T-helper 1 cell treated with Interleukin-12 subunit alpha and Interleukin-12 subunit beta and Interleukin-4 antibody, amounts not matched to agents 30 μg/mL and 1 μg/mL, for 36 hours (primary cell): Measurements from ENCODE around the gene WDR7.

Source experiments
- H3K27ac Mint-ChIP-seq: one replicate; pipeline ENCODE4 v1.8.0; 2021; ENCODE audit warnings: mild to moderate bottlenecking, mixed read lengths
- H3K27me3 Mint-ChIP-seq: one replicate; pipeline ENCODE4 v1.8.0; 2021; ENCODE audit warnings: low read depth, mixed read lengths
- H3K36me3 Mint-ChIP-seq: one replicate; pipeline ENCODE4 v1.8.0; 2021; ENCODE audit warnings: low read depth, mixed read lengths
- H3K4me1 Mint-ChIP-seq: one replicate; pipeline ENCODE4 v1.8.0; 2021; ENCODE audit warnings: low read depth, mixed read lengths
- H3K4me3 Mint-ChIP-seq: one replicate; pipeline ENCODE4 v1.8.0; 2021; ENCODE audit warnings: mild to moderate bottlenecking, moderate library complexity, mixed read lengths
- H3K9me3 Mint-ChIP-seq: one replicate; pipeline ENCODE4 v1.8.0; 2021; ENCODE audit warnings: mixed read lengths

Gene WDR7

DNA sequence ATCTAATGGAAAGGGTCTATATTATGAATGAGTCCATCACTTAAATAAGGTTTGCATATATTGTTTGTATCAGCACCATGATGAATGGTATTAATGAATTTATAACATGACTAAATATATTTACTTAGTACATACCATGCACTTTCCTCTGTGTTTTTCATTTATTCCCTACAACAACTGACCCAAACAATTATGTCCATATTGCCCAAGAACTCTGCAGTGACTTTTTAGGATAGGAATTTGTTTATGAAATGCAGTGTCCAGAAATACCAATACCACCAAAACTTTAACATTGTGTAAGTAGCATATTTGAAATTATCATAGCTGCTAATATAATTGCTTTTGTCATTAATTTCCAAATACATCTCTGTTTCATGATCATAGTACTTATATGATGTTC, 119.7 kb downstream of the WDR7 start:
- no peaks in the 10 kb centered on the region for H3K4me1 Mint-ChIP-seq
- H3K27ac Mint-ChIP-seq = no peak overlapping the region
- H3K4me3 Mint-ChIP-seq = no peak overlapping the region
- no peaks in the 10 kb centered on the region for H3K9me3 Mint-ChIP-seq
- no peaks in the 10 kb centered on the region for H3K27me3 Mint-ChIP-seq
- H3K36me3 Mint-ChIP-seq = peaks cover 4% of the 10 kb centered on the region

DNA sequence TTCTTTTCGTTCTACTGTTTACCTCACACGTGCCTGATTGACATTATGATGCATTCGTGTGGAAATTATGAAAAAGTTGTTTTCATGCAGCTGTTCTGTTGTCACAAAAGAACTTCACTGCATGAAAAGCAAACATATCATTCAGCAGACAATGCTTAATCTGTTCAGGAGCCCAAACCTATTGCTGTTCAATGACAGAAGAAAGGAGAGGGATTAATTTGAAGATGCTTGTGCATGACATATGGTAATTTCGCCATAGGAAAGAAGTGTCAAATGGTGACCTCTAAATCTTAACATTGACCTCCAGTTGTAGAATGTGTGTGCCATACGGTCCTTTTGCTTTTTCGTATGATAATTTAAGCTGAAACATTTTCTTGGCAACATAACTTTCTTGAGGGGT, 124.5 kb downstream of the WDR7 start:
- H3K4me1 Mint-ChIP-seq = no peaks in the 10 kb centered on the region
- no peaks in the 10 kb centered on the region for H3K27me3 Mint-ChIP-seq
- no peak overlapping the region for H3K4me3 Mint-ChIP-seq
- H3K9me3 Mint-ChIP-seq = no peaks in the 10 kb centered on the region
- H3K36me3 Mint-ChIP-seq = peaks cover 4% of the 10 kb centered on the region
- no peak overlapping the region for H3K27ac Mint-ChIP-seq

DNA sequence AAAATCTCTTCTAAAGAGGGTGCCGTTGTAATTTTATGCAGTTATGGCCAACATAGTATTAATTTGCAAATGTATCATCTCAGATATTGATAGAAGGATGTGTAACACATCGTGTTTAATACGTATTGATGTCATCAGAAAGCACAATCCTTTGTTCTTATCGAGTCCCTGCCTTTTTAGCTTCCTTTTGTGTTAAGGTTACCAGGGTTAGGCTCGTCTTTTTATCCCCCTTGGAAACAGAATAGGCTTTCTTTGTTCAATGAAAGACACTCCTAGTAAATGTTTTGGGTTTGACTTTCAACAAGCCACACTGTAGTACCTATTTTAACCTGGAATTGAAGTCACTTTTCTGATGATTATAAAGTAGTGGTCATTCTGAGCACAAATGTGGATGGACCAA, 136.2 kb downstream of the WDR7 start:
- Mint-ChIP-seq H3K4me1 (no peaks in the 10 kb centered on the region), H3K4me3 (no peak overlapping the region), H3K27ac (no peak overlapping the region), H3K9me3 (no peaks in the 10 kb centered on the region), H3K36me3 (no peaks in the 10 kb centered on the region), H3K27me3 (no peaks in the 10 kb centered on the region)

DNA sequence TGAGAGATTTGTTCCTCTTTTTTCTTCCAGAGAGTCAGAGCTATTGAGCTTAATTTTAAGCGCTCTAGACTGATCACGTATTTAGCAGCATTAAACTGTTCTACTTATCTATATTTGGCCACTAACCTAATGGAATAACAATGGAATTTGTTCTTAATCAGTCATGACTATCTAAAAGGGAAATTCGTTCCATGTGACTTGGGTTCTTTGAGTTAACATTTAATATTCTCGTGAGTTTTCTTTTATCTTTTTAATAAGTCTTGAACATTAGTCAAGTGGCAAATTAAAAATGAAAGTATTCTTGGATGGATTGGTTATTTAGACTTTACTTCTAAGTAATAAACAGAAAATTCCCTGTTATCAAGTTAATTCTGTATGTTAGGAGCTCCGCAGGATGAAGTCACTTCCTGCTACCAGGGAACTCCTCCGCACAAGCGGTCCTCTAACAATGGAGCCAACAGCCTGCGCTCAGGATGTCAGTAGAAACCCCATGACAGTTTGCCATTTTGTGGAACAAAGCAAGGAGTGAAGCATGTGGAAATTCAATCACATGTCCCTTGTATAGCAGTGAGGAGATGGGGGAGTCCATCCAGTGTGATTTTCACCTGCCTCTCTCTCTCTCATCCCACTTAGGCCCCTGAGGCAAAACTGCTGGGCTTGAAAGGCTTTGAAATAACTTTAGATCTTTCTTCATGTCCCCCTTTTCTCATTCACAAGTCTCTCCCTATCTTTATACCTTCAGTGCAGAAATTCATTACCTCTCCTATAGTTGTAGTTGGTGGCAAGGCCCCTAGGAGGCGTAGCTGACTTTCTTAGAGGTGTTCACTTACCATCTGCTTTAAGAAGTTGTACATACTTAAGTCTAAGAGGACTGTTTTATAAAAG, 138.1 kb downstream of the WDR7 start:
- no peaks in the 10 kb centered on the region for H3K27me3 Mint-ChIP-seq
- H3K27ac Mint-ChIP-seq = no peak overlapping the region
- no peaks in the 10 kb centered on the region for H3K9me3 Mint-ChIP-seq
- H3K36me3 Mint-ChIP-seq = no peaks in the 10 kb centered on the region
- H3K4me1 Mint-ChIP-seq = no peaks in the 10 kb centered on the region
- no peak overlapping the region for H3K4me3 Mint-ChIP-seq

DNA sequence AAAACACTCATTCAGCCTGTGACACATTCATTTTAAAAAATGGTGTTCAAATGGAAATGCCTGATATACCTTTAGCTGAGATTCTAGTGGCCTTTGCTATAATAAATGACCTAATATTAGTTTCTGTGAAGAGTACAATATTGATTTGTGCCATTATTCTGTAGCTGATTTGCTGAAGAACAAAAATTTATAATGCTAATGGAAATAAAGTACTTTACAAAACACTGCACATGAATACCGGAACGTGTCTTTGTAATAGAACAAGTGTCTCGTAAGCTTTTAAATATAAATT, 138.7 kb downstream of the WDR7 start:
- no peaks in the 10 kb centered on the region for H3K9me3 Mint-ChIP-seq
- H3K4me3 Mint-ChIP-seq = no peak overlapping the region
- H3K27ac Mint-ChIP-seq = no peak overlapping the region
- H3K27me3 Mint-ChIP-seq = no peaks in the 10 kb centered on the region
- H3K4me1 Mint-ChIP-seq = no peaks in the 10 kb centered on the region
- H3K36me3 Mint-ChIP-seq = no peaks in the 10 kb centered on the region

DNA sequence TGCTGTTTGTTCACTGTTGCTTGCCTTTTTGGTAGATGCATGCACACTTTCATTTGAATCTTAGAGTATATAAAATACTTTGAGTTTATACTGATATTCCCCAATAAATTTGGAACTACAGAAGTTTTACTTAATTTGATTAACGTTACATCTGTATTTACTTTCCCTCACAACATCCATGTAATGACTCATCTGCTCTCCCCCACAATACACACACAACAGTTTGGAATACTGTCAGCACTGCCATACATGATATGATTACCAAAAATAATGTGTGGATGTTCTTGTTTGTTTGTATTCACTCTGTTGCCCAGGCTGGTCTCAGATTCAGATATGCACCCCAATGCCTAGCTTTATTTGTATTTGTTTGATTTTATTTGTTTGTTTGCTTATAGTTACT, 144.2 kb downstream of the WDR7 start:
- H3K4me1 Mint-ChIP-seq = no peaks in the 10 kb centered on the region
- no peaks in the 10 kb centered on the region for H3K27me3 Mint-ChIP-seq
- no peaks in the 10 kb centered on the region for H3K9me3 Mint-ChIP-seq

DNA sequence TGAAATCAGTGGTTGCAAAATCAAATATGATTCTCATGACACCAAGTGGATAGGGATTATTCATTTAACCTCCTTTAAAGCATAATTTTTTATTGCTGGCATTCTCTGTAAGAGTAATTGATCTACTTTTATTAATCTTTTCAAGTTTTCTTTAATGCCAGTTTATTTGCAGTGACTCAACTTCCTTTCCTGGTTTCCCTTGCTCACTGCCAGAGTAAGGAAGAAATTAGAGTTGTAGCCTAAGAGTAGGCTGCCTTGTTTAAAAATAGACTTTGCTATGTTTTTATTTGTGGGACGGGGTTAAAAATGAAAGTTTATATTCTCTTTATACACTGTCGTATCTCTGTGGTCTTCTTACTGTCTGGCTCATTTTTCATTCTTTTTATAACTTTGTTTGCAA, 148.6 kb downstream of the WDR7 start:
- Mint-ChIP-seq H3K27me3 (no peaks in the 10 kb centered on the region), H3K9me3 (no peaks in the 10 kb centered on the region), H3K4me1 (no peaks in the 10 kb centered on the region), H3K4me3 (no peak overlapping the region), H3K27ac (no peak overlapping the region), H3K36me3 (peaks cover 7% of the 10 kb centered on the region)

More for the DNA sequence above, 144.2 kb downstream of the WDR7 start:
- H3K36me3 Mint-ChIP-seq = no peaks in the 10 kb centered on the region
- H3K4me3 Mint-ChIP-seq = no peak overlapping the region
- no peak overlapping the region for H3K27ac Mint-ChIP-seq

DNA sequence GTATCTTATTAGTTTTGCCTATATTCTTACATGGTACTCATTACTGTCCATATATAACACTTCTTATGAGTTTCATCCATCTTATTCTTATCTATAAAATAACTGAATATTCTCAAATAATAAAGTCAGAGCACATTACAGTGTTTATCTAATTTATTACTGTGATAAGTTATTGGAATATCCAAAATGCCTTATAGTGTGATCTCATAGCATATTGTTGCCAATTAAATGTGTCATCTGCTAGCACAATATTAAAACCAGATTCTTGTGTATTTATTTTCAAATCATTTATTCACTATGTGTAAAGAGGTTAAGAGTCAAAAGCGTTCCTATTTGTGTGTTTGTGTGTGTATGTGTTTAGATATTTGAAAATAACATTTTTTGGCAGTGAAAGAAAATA, 151.9 kb downstream of the WDR7 start:
- Mint-ChIP-seq H3K36me3 (peaks cover 7% of the 10 kb centered on the region), H3K27ac (no peak overlapping the region)

DNA sequence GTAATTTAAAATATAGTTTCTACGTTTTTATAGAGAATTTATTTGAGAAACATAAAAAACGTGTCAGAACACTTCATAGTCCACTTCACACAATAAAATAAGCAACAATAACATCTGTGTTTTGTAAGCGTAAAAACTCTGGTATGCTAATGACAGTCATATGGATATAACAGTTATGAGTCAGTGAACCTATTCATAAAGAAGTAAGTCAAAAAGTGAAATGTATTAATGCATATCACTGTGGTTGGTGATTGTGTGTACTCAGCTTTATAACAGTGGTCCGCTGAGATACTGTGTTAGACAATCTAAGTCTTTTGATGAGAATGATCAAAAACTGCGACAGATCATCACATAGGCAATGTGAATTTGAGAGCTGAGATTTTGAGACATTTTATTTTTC, 153.2 kb downstream of the WDR7 start:
- no peaks in the 10 kb centered on the region for H3K9me3 Mint-ChIP-seq
- no peaks in the 10 kb centered on the region for H3K4me1 Mint-ChIP-seq
- no peaks in the 10 kb centered on the region for H3K27me3 Mint-ChIP-seq
- no peak overlapping the region for H3K27ac Mint-ChIP-seq
- no peak overlapping the region for H3K4me3 Mint-ChIP-seq
- peaks cover 7% of the 10 kb centered on the region for H3K36me3 Mint-ChIP-seq

More for the DNA sequence above, 151.9 kb downstream of the WDR7 start:
- Mint-ChIP-seq H3K27me3 (no peaks in the 10 kb centered on the region), H3K4me3 (no peak overlapping the region), H3K4me1 (no peaks in the 10 kb centered on the region), H3K9me3 (no peaks in the 10 kb centered on the region)

DNA sequence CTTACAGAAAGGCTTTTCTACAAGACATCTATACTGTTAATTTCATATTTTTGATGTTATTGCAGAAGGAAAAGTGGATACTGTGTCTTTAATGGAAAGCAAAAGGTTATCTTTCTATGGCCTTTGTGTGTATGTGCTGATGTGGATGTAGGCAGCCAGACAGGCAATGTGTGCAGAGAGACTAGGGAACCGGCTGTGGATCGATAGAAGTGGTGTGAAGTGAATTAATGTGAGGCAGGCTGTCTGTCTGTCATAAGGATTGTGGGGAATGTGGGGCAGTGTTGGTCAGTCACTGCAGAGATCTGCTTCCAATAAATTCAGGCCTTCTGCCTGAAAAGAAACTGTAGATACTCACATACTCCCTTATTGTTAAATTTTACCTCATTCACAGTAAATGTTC, 156.7 kb downstream of the WDR7 start:
- H3K27me3 Mint-ChIP-seq = no peaks in the 10 kb centered on the region
- H3K27ac Mint-ChIP-seq = no peak overlapping the region
- no peaks in the 10 kb centered on the region for H3K4me1 Mint-ChIP-seq
- H3K4me3 Mint-ChIP-seq = no peak overlapping the region
- H3K36me3 Mint-ChIP-seq = peaks cover 3% of the 10 kb centered on the region
- no peaks in the 10 kb centered on the region for H3K9me3 Mint-ChIP-seq

DNA sequence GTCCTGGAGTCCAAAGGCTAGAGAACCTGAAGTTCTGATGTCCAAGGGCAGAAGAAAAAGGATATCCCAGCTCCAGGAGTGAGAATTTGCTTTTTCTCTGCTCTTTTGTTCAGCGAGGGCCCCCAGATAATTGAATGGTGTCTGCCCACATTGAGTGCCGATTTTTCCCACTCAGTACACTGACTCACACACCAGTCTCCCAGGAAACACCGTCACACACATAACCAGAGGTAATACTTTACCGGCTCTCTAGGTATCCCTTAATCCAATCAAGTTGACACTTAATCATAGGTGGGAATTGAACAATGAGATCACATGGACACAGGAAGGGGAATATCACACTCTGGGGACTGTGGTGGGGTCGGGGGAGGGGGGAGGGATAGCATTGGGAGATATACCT, 161.5 kb downstream of the WDR7 start:
- Mint-ChIP-seq H3K9me3 (no peaks in the 10 kb centered on the region), H3K27ac (no peak overlapping the region), H3K4me1 (no peaks in the 10 kb centered on the region), H3K36me3 (no peaks in the 10 kb centered on the region), H3K4me3 (no peak overlapping the region), H3K27me3 (no peaks in the 10 kb centered on the region)

DNA sequence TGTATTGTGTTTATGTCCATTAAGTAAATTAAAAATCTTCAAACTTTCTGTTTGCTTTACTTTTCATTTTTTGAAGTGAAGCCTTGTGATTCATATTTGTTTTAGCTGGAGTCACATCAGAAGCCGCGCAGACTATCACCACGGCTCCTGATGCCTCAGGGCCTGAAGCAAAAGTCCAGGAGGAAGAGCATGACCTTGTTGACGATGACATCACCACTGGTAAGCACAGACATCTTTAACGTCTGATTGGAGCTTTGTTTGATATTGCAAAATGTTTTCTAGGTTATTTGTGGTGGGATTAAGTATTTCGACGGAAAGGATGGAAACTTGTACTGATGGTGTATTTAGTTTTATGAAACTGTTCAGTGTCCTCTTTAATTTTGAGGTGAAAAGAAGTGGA, 164.8 kb downstream of the WDR7 start:
- no peak overlapping the region for H3K4me3 Mint-ChIP-seq
- H3K27ac Mint-ChIP-seq = no peak overlapping the region
- no peaks in the 10 kb centered on the region for H3K9me3 Mint-ChIP-seq
- H3K4me1 Mint-ChIP-seq = no peaks in the 10 kb centered on the region
- H3K27me3 Mint-ChIP-seq = no peaks in the 10 kb centered on the region
- no peaks in the 10 kb centered on the region for H3K36me3 Mint-ChIP-seq

DNA sequence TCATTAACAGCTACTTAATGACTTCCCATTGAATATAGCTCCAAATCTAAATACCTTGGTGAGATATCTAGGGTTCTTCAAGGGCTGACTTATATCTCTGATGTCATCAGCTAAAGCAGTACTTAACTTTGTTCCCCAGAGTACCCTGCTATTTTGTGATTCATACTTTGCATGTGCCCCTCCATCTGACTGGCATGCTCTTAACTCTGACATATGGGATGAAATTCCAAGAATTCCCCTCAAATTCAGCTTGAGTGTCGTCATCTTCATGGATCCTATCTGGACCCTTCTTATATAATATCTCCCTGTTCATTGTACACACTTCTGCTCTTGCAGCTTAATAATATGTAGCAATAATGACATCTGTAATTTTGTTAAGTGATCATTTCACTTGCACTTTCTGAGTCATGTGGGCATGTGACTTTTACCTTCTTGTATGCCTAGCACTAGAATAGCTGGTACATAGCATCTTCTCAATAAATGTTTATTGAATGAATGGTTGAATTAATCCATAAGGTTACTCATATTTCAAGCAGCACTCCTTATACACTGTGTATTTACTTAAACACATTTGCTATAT, 172.9 kb downstream of the WDR7 start:
- Mint-ChIP-seq H3K27ac (no peak overlapping the region), H3K9me3 (peaks cover 7% of the 10 kb centered on the region), H3K27me3 (no peaks in the 10 kb centered on the region), H3K4me3 (no peak overlapping the region), H3K36me3 (peaks cover 10% of the 10 kb centered on the region), H3K4me1 (peaks cover 4% of the 10 kb centered on the region)

DNA sequence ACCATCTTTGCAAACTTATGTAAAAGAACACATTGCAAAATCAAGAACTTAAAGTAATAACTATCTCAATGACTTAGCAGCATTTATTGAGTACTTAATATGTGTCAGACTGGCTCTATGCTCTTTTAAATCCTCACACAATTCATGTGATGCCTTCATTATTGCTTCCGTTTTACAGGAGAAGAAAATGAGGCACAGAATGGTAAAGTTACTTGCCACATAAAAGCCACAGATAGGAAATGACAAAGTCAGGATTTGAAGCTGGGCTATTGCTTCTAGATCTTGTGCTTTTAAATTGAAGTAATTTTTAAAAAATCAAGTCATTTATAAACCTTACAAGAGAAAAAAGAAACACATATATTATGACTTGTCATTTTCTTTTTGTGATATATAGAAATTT, 174.2 kb downstream of the WDR7 start:
- Mint-ChIP-seq H3K9me3 (peaks cover 7% of the 10 kb centered on the region), H3K36me3 (peaks cover 10% of the 10 kb centered on the region), H3K4me3 (no peak overlapping the region), H3K27ac (no peak overlapping the region), H3K4me1 (peaks cover 7% of the 10 kb centered on the region), H3K27me3 (no peaks in the 10 kb centered on the region)

DNA sequence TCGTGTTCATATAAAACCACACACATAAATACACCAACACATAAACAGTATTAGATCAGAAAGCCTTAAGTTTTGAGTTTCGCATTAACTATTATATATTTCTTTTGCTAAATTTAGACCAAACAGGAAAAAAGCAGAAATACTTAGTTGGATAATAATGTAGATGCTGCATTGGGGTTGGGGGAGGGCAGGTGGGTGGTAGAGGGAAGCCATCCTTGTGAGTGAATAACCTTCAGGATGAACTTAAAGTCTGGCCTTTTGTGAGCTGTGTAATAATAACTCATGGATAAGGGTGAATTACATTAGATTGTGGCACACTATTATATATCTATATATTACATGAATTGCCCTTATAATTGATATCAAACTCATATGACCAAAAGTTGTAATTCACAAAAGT, 174.7 kb downstream of the WDR7 start:
- Mint-ChIP-seq H3K9me3 (peaks cover 7% of the 10 kb centered on the region), H3K36me3 (peaks cover 11% of the 10 kb centered on the region), H3K4me1 (peaks cover 8% of the 10 kb centered on the region), H3K4me3 (no peak overlapping the region), H3K27ac (no peak overlapping the region), H3K27me3 (no peaks in the 10 kb centered on the region)
